H1 (cell line): ENCODE measurements around the gene ATP6V0E2. TPM values are rescaled to one million over a fixed set of nuclear protein-coding genes. Genes with fewer than 3 reads are reported as not detected.

Source experiments
- CTCF ChIA-PET: fragments of 300-600 bp; sonication (Branson Sonifier 250); formaldehyde crosslinking; loops from one replicate; lab custom pipeline; 2021; ENCODE audit not compliant: partially characterized antibody; lab: Charles Lee
- POLR2A ChIA-PET: fragments of 300-600 bp; sonication (Branson Sonifier 250); formaldehyde crosslinking; loops from one replicate; lab custom pipeline; 2021; ENCODE audit warnings: inconsistent platforms; ENCODE audit not compliant: partially characterized antibody; lab: Charles Lee
- DNase-seq, 2 experiments: peaks; one replicate each; pipeline versions ENCODE4 v3.0.0 to v3.0.0-alpha.2; 2010 to 2022; ENCODE audit warnings: low spot score in 2 of 2, low read depth in 1 of 2, mixed read lengths in 1 of 2
- FAIRE-seq: peaks from 2 replicates; lab custom pipeline; 2011; peaks lifted over from hg19 to GRCh38; lab: Jason Lieb, UNC
- H2AFZ ChIP-seq: 2 replicates; pipeline ENCODE4 v1.8.1; 2012; ENCODE audit warnings: low read length, inconsistent platforms
- H2AK5ac ChIP-seq: 2 replicates; pipeline ENCODE4 v1.6.1; 2013; ENCODE audit warnings: low read depth, low read length
- H2BK120ac ChIP-seq: replicated peaks from 2 replicates; pipeline ENCODE3; 2013; ENCODE audit warnings: low read depth, low read length, inconsistent platforms
- H2BK12ac ChIP-seq: 2 replicates; pipeline ENCODE4 v1.6.1; 2013; ENCODE audit warnings: low read depth, low read length
- H2BK15ac ChIP-seq: 2 replicates; pipeline ENCODE4 v1.6.1; 2013; ENCODE audit warnings: low read length
- H2BK20ac ChIP-seq: 2 replicates; pipeline ENCODE4 v1.6.1; 2013; ENCODE audit warnings: low read length
- H2BK5ac ChIP-seq: 2 replicates; pipeline ENCODE4 v1.6.1; 2013; ENCODE audit warnings: low read depth, low read length
- H3K14ac ChIP-seq: 2 replicates; pipeline ENCODE4 v1.6.1; 2013; ENCODE audit warnings: inconsistent platforms; ENCODE audit not compliant: insufficient read length
- H3K18ac ChIP-seq: 2 replicates; pipeline ENCODE4 v1.6.1; 2013; ENCODE audit warnings: low read length; ENCODE audit errors: extremely low read depth
- H3K23ac ChIP-seq: 2 replicates; pipeline ENCODE4 v1.6.1; 2013; ENCODE audit warnings: inconsistent platforms; ENCODE audit not compliant: insufficient read length
- H3K23me2 ChIP-seq: 2 replicates; pipeline ENCODE4 v1.6.1; 2013; ENCODE audit warnings: low read depth, low read length
- H3K27ac ChIP-seq: 2 replicates; pipeline ENCODE4 v1.6.1; 2011; ENCODE audit warnings: low read depth, low read length, inconsistent platforms
- H3K27me3 ChIP-seq, 4 experiments: replicated peaks in 1 of 4; 1 replicate in 1 of 4; 2 replicates in 3 of 4; pipeline versions ENCODE4 v1.6.1 to v1.8.1; 2011 to 2013; ENCODE audit warnings: low read length in 3 of 4, mild to moderate bottlenecking in 3 of 4, inconsistent platforms in 2 of 4, mixed read lengths in 2 of 4, moderate library complexity in 1 of 4; ENCODE audit not compliant: control insufficient read depth in 3 of 4, insufficient read depth in 3 of 4; ENCODE audit errors: extremely low read depth in 1 of 4
- H3K36me3 ChIP-seq, 4 experiments: 2 replicates each; pipeline versions ENCODE4 v1.6.1 to v1.8.1; 2011 to 2013; ENCODE audit warnings: mild to moderate bottlenecking in 4 of 4, low read length in 3 of 4, moderate library complexity in 2 of 4, control low read depth in 1 of 4, inconsistent platforms in 1 of 4; ENCODE audit not compliant: insufficient read depth in 4 of 4, control insufficient read depth in 2 of 4
- H3K4ac ChIP-seq: replicated peaks from 2 replicates; pipeline ENCODE3; 2013; ENCODE audit warnings: low read length, low read depth, mixed read lengths, inconsistent platforms; ENCODE audit not compliant: insufficient read length
- H3K4me1 ChIP-seq, 4 experiments: replicated peaks in 1 of 4; 1 replicate in 1 of 4; 2 replicates in 3 of 4; pipeline versions ENCODE4 v1.6.1 to v1.8.1; 2011 to 2013; ENCODE audit warnings: low read length in 3 of 4, inconsistent platforms in 2 of 4, mixed read lengths in 1 of 4; ENCODE audit not compliant: insufficient read depth in 4 of 4, control insufficient read depth in 3 of 4
- H3K4me2 ChIP-seq, 2 experiments: 2 replicates each; pipeline versions ENCODE4 v1.6.1 to v1.8.1; 2011 to 2013; ENCODE audit warnings: low read depth in 2 of 2, low read length in 2 of 2, control low read depth in 1 of 2, inconsistent platforms in 1 of 2, mild to moderate bottlenecking in 1 of 2; ENCODE audit not compliant: insufficient read depth in 1 of 2
- H3K4me3 ChIP-seq, 4 experiments: fragments of 200-600, 300-600 bp in 1 of 4; sonication (generic), shearing (Covaris generic), sonication (Bioruptor Twin) in 1 of 4; 2 replicates each; pipeline versions ENCODE4 v1.5.1 to v1.8.1; 2011 to 2016; ENCODE audit warnings: low read length in 4 of 4, low read depth in 3 of 4, control low read depth in 2 of 4, inconsistent platforms in 2 of 4, mild to moderate bottlenecking in 2 of 4, mixed read lengths in 1 of 4, moderate library complexity in 1 of 4; ENCODE audit not compliant: insufficient read depth in 2 of 4; ENCODE audit errors: extremely low read depth in 1 of 4
- H3K56ac ChIP-seq: replicated peaks from 2 replicates; pipeline ENCODE3; 2013; ENCODE audit warnings: low read depth, mild to moderate bottlenecking, mixed read lengths, low read length, inconsistent platforms; ENCODE audit not compliant: insufficient read length
- H3K79me1 ChIP-seq: 2 replicates; pipeline ENCODE4 v1.6.1; 2013; ENCODE audit warnings: low read depth, low read length, control low read depth
- H3K79me2 ChIP-seq, 2 experiments: 2 replicates each; pipeline versions ENCODE4 v1.6.1 to v1.8.1; 2012 to 2013; ENCODE audit warnings: low read length in 2 of 2, mild to moderate bottlenecking in 2 of 2, inconsistent platforms in 1 of 2; ENCODE audit not compliant: insufficient read depth in 2 of 2, control insufficient read depth in 1 of 2
- H3K9ac ChIP-seq, 4 experiments: replicated peaks in 1 of 4; 1 replicate in 1 of 4; 2 replicates in 3 of 4; pipeline versions ENCODE4 v1.6.1 to v1.8.1; 2011 to 2013; ENCODE audit warnings: low read depth in 3 of 4, low read length in 3 of 4, control low read depth in 2 of 4, mild to moderate bottlenecking in 2 of 4, moderate library complexity in 2 of 4, inconsistent platforms in 1 of 4; ENCODE audit errors: extremely low read depth in 1 of 4
- H3K9me3 ChIP-seq, 2 experiments: 2 replicates each; pipeline versions ENCODE4 v1.6.1 to v1.8.1; 2012 to 2013; ENCODE audit warnings: mild to moderate bottlenecking in 2 of 2, moderate library complexity in 2 of 2, control low read depth in 1 of 2, inconsistent platforms in 1 of 2, low read depth in 1 of 2, low read length in 1 of 2, mixed read lengths in 1 of 2; ENCODE audit not compliant: insufficient read depth in 2 of 2
- H4K20me1 ChIP-seq, 2 experiments: replicated peaks in 1 of 2; 2 replicates each; pipeline versions ENCODE3 to v1.8.1; 2011 to 2013; ENCODE audit warnings: inconsistent platforms in 2 of 2, low read length in 2 of 2, mild to moderate bottlenecking in 1 of 2; ENCODE audit not compliant: insufficient read depth in 2 of 2, control insufficient read depth in 1 of 2
- H4K5ac ChIP-seq: 2 replicates; pipeline ENCODE4 v1.6.1; 2013; ENCODE audit warnings: low read length, low read depth, mixed read lengths, inconsistent platforms; ENCODE audit not compliant: insufficient read length
- H4K8ac ChIP-seq: 2 replicates; pipeline ENCODE4 v1.8.0; 2013; ENCODE audit warnings: mild to moderate bottlenecking, moderate library complexity, low read length, inconsistent platforms; ENCODE audit not compliant: insufficient read depth; ENCODE audit errors: extremely low read depth
- H4K91ac ChIP-seq: replicated peaks from 2 replicates; pipeline ENCODE3; 2013; ENCODE audit warnings: low read length, mixed read lengths, inconsistent platforms; ENCODE audit not compliant: insufficient read length
- BCL11A ChIP-seq, 2 experiments: IDR thresholded peaks; one replicate each; pipeline ENCODE4 v1.6.1; 2011; ENCODE audit warnings: low read depth in 2 of 2, low read length in 2 of 2, mild to moderate bottlenecking in 2 of 2
- E2F6 ChIP-seq: IDR thresholded peaks from 2 replicates; pipeline ENCODE4 v1.6.1; 2012; ENCODE audit warnings: inconsistent platforms
- JUN ChIP-seq: IDR thresholded peaks from 2 replicates; pipeline ENCODE4 v1.6.1; 2011; ENCODE audit warnings: low read depth, mild to moderate bottlenecking, improper control_type of control experiment, low read length
- MAFK ChIP-seq: IDR thresholded peaks from 2 replicates; pipeline ENCODE4 v1.6.1; 2012; ENCODE audit warnings: low read depth, mild to moderate bottlenecking, improper control_type of control experiment, low read length
- SAP30 ChIP-seq: fragments of 300-600 bp; sonication (generic); IDR thresholded peaks from 2 replicates; pipeline ENCODE4 v1.7.1; 2012; ENCODE audit warnings: low read length, moderate library complexity, mild to moderate bottlenecking, inconsistent platforms; ENCODE audit not compliant: insufficient read depth, insufficient replicate concordance
- SIN3A ChIP-seq, 2 experiments: IDR thresholded peaks in 1 of 2; conservative IDR thresholded peaks in 1 of 2; 2 replicates each; pipeline ENCODE4 v1.6.1; 2011 to 2012; ENCODE audit warnings: low read length in 2 of 2, improper control_type of control experiment in 1 of 2, low read depth in 1 of 2, mild to moderate bottlenecking in 1 of 2
- SIX5 ChIP-seq: IDR thresholded peaks from 2 replicates; pipeline ENCODE4 v1.6.1; 2011; ENCODE audit warnings: mild to moderate bottlenecking, low read depth, low read length
- SUZ12 ChIP-seq: fragments of 200-600 bp; sonication (generic); IDR thresholded peaks from 2 replicates; pipeline ENCODE4 v1.6.1; 2012; ENCODE audit warnings: mild to moderate bottlenecking, inconsistent platforms, low read length, moderate library complexity, mixed read lengths
- WGBS, 2 experiments: shearing (Covaris generic) in 1 of 2; methylation state at CpG; one replicate each; pipeline versions ENCODE4 v1.1.6 to v1.1.7; 2013 to 2015; ENCODE audit warnings: low lambda C conversion rate in 2 of 2, mixed read lengths in 2 of 2, inconsistent platforms in 1 of 2, low coverage in 1 of 2, missing lambda C conversion rate in 1 of 2; ENCODE audit not compliant: insufficient replicate concordance in 2 of 2, insufficient coverage in 1 of 2, insufficient read length in 1 of 2; ENCODE audit errors: extremely low coverage in 1 of 2, missing lambda C conversion rate in 1 of 2; 5-methylcytosine and 5-hydroxymethylcytosine counted together
- polyA plus RNA-seq, 7 experiments: library from polyadenylated mRNA; depleted of rRNA in 3 of 7; stranded (reverse) in 5 of 7; unstranded in 2 of 7; fragments of >200 nt in 5 of 7; fragments of 200-250 nt in 2 of 7; gene quantifications; 1 replicate in 5 of 7; 2 replicates in 1 of 7; 4 replicates in 1 of 7; pipeline versions ENCODE4 v1.2.1 to v1.2.3, GENCODE V29; 2011 to 2013; ENCODE audit warnings: missing spikeins in 2 of 7, mixed read lengths in 2 of 7
- total RNA-seq: library from RNA; stranded (reverse); fragmentation: NEBNext Ultra II Directional; extraction: Animal tissue kit (Norgen Biotek cat#: 25700); gene quantifications from 2 replicates; pipeline ENCODE4 v1.2.1, GENCODE V29; 2021

The ATP6V0E2 gene
- total and polyA plus RNA-seq, 2 of the 8 experiments (the other 6 are each of a cell fraction or from before 2014, with no cell fraction given) = 26.1 to 47.9 TPM

GRCh38 chr7:149839933-149840332, 33.8 kb upstream of the ATP6V0E2 start:
- H2BK120ac ChIP-seq = no peak overlapping the region
- H3K4ac ChIP-seq = no peak overlapping the region
- H3K4me2 ChIP-seq = no peak overlapping the region; a peak in 1 of 4 replicates
- no peak overlapping the region for H2BK20ac ChIP-seq
- H3K9ac ChIP-seq = no peak overlapping the region
- no peak overlapping the region for H4K8ac ChIP-seq
- DNase-seq (no peak), FAIRE-seq (no peak)
- no peak overlapping the region for H3K4me3 ChIP-seq
- no peak overlapping the region for H3K18ac ChIP-seq
- TF ChIP-seq BCL11A (IDR thresholded peaks at IDR 0.05; ENCODE audit: low read depth in 2 of 2, low read length in 2 of 2) (no peak), MAFK (no peak), E2F6 (no peak), SIX5 (no peak), SIN3A (conservative IDR thresholded peaks at IDR 0.05 in 1 of 2, IDR thresholded peaks at IDR 0.05 in 1 of 2; ENCODE audit: low read depth in 1 of 2, low read length in 2 of 2) (no peak), SAP30 (no peak), JUN (no peak), SUZ12 (no peak)
- peaks cover 5% of the 10 kb centered on the region; the same call in 1 of the 2 replicates for H3K23me2 ChIP-seq
- H4K20me1 ChIP-seq = no peaks in the 10 kb centered on the region
- H2AFZ ChIP-seq = no peak overlapping the region
- no peak overlapping the region for H4K91ac ChIP-seq
- H3K14ac ChIP-seq = no peak overlapping the region
- no peaks in the 10 kb centered on the region for H3K79me1 ChIP-seq
- no peak overlapping the region for H2BK15ac ChIP-seq
- peaks cover 0 to 6% (median 0%) of the 10 kb centered on the region in 4 experiments; a peak in 3 of 7 replicates for H3K4me1 ChIP-seq
- no peak overlapping the region for H3K56ac ChIP-seq
- no peaks in the 10 kb centered on the region for H3K36me3 ChIP-seq
- no peak overlapping the region for H3K23ac ChIP-seq
- CTCF ChIA-PET = interaction anchor here (0.7 to 3.0 kb wide), 8 partner anchors 9 to 520 kb away, joined by 3 to 25 read pairs (median 4); no protein-coding TSS in a partner anchor
- H3K27ac ChIP-seq = no peak overlapping the region
- H2BK12ac ChIP-seq = no peak overlapping the region
- H3K9me3 ChIP-seq = no peaks in the 10 kb centered on the region
- no peak overlapping the region for H4K5ac ChIP-seq
- no peaks in the 10 kb centered on the region for H3K79me2 ChIP-seq
- 92% methylated on average over 5 of the region's 5 CpGs; no CpG with 5 or more reads in 1 of the 2 experiments for WGBS, 2 experiments
- H2AK5ac ChIP-seq = no peak overlapping the region
- H2BK5ac ChIP-seq = no peak overlapping the region
- POLR2A ChIA-PET = interaction anchor here (1.6 to 2.9 kb wide), 2 partner anchors 9 to 15 kb away, joined by 5 to 14 read pairs; no protein-coding TSS in a partner anchor
- H3K27me3 ChIP-seq = no peaks in the 10 kb centered on the region; a peak in 2 of 7 replicates
